Gastrocnemius medialis (tissue), 4 donors: ENCODE data around the gene MANF. TPM values are rescaled to one million over a fixed set of nuclear protein-coding genes. Genes with fewer than 3 reads are reported as not detected.
A peak's percentile ranks its signal among the peaks of the same experiment; 100 is the strongest.

Source experiments
- ATAC-seq, 2 donors: fragments of 150-250 bp; one replicate each; pipeline ENCODE4 v1.9.1; 2016
- DNase-seq, 2 donors: peaks; one replicate each; pipeline ENCODE4 v3.0.0-alpha.2; 2019
- H3K27ac ChIP-seq, 4 donors: fragments of 200-600 bp; sonication (generic); 1 replicate in 1 of 4; 2 replicates in 3 of 4; pipeline ENCODE4 v1.5.1; 2016 to 2018; ENCODE audit warnings: mild to moderate bottlenecking in 2 of 4, moderate library complexity in 1 of 4
- H3K27me3 ChIP-seq, 3 donors: fragments of 200-600 bp; sonication (generic) in 2 of 3; 1 replicate in 1 of 3; 2 replicates in 2 of 3; pipeline versions ENCODE4 v1.5.1 to v1.6.0; 2016 to 2019; ENCODE audit warnings: mild to moderate bottlenecking in 1 of 3, moderate library complexity in 1 of 3
- H3K36me3 ChIP-seq, 2 donors: fragments of 200-600 bp; sonication (generic) in 1 of 2; one replicate each; pipeline ENCODE4 v1.5.1; 2017 to 2018
- H3K4me1 ChIP-seq, 2 donors: fragments of 200-600 bp; sonication (generic) in 1 of 2; one replicate each; pipeline ENCODE4 v1.5.1; 2016 to 2017; ENCODE audit warnings: mild to moderate bottlenecking in 2 of 2
- H3K4me3 ChIP-seq, 4 donors: fragments of 200-600 bp; sonication (generic) in 3 of 4; 1 replicate in 1 of 4; 2 replicates in 3 of 4; pipeline ENCODE4 v1.5.1; 2016 to 2019; ENCODE audit warnings: mild to moderate bottlenecking in 2 of 4
- H3K9me3 ChIP-seq, 3 donors: fragments of 200-600 bp; sonication (generic) in 2 of 3; 1 replicate in 1 of 3; 2 replicates in 2 of 3; pipeline ENCODE4 v1.5.1; 2016 to 2019
- POLR2A ChIP-seq, 2 donors: fragments of 450-650 bp; IDR thresholded peaks; one replicate each; pipeline ENCODE4 v1.6.1; 2017; ENCODE audit warnings: antibody characterized with exemption in 2 of 2, mild to moderate bottlenecking in 2 of 2, moderate library complexity in 2 of 2
- in situ Hi-C, 4 donors: fragments of 200-750 bp; cut with MboI; loops; one replicate each; pipeline versions ENCODE4 v1.15.0 to v1.8.0; 2017; ENCODE audit warnings: low sequenced_read_pairs in 4 of 4
- intact Hi-C: fragments of 100-400 bp; cut with DNase I; formaldehyde crosslinking; loops from one replicate; pipeline ENCODE4 v1.15.1; 2023; ENCODE audit warnings: low total_unique reads
- total RNA-seq, 4 donors: library from RNA; depleted of rRNA; stranded (reverse); fragments of >200 nt; gene quantifications; one replicate each; pipeline versions ENCODE4 v1.1.0 to v1.2.3, GENCODE V29; 2016
- TF ChIP-seq, protein P1 (sequence below), 5 experiments: fragments of 450-650 bp in 3 of 5; fragments of 200-600 bp in 2 of 5; sonication (generic) in 2 of 5; IDR thresholded peaks in 4 of 5; conservative IDR thresholded peaks in 1 of 5; 1 replicate in 4 of 5; 2 replicates in 1 of 5; pipeline ENCODE4 v1.5.1; 2016 to 2019; ENCODE audit warnings: antibody characterized with exemption in 5 of 5, mild to moderate bottlenecking in 3 of 5, moderate library complexity in 3 of 5

Gene MANF
- total RNA-seq, 4 donors from 2014 or later, result 4.4 to 19.7 (median 11.5) TPM

GRCh38 chr3:51395493-51396213, 10.6 kb downstream of the MANF start:
- no peak for DNase-seq
- TF ChIP-seq, protein P1, sequence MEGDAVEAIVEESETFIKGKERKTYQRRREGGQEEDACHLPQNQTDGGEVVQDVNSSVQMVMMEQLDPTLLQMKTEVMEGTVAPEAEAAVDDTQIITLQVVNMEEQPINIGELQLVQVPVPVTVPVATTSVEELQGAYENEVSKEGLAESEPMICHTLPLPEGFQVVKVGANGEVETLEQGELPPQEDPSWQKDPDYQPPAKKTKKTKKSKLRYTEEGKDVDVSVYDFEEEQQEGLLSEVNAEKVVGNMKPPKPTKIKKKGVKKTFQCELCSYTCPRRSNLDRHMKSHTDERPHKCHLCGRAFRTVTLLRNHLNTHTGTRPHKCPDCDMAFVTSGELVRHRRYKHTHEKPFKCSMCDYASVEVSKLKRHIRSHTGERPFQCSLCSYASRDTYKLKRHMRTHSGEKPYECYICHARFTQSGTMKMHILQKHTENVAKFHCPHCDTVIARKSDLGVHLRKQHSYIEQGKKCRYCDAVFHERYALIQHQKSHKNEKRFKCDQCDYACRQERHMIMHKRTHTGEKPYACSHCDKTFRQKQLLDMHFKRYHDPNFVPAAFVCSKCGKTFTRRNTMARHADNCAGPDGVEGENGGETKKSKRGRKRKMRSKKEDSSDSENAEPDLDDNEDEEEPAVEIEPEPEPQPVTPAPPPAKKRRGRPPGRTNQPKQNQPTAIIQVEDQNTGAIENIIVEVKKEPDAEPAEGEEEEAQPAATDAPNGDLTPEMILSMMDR (IDR thresholded peaks at IDR 0.05 in 4 of 5, conservative IDR thresholded peaks at IDR 0.05 in 1 of 5), result no peak
- TF ChIP-seq POLR2A (IDR thresholded peaks at IDR 0.05), result no peak
- peaks cover 32 to 55% of the 10 kb centered on the region in 2 donors for H3K4me1 ChIP-seq
- no peaks in the 10 kb centered on the region for H3K9me3 ChIP-seq
- in situ Hi-C loops (loop anchor here in 2 of 4 donors (25.0 kb wide), 3 partner anchors 267 to 783 kb away; partner anchors contain the start of genes CISH (in 1 of the 2), MAPKAPK3 (in 1 of the 2) and TEX264 (in 1 of the 2)), intact Hi-C loops (loop anchor here (10.0 kb wide), 1 partner anchor 1041 kb away; the partner anchor contains the start of genes CYB561D2, NPRL2 and TMEM115)
- no peak overlapping the region for H3K4me3 ChIP-seq
- peaks cover 0 to 65% of the 10 kb centered on the region in 2 donors for H3K36me3 ChIP-seq
- peak overlapping the region in 3 of 4 donors; percentile 2 to 57 (median 56) for H3K27ac ChIP-seq
- H3K27me3 ChIP-seq, result no peaks in the 10 kb centered on the region
- no peak for ATAC-seq

GRCh38 chr3:51396401-51396800, 11.3 kb downstream of the MANF start:
- no peaks in the 10 kb centered on the region for H3K27me3 ChIP-seq
- peak overlapping the region in 3 of 4 donors; percentile 2 to 57 (median 56) for H3K27ac ChIP-seq
- intact Hi-C loops, result loop anchor here (10.0 kb wide), 1 partner anchor 1042 kb away; the partner anchor contains the start of genes CYB561D2, NPRL2 and TMEM115
- ATAC-seq (no peak), DNase-seq (no peak)
- H3K36me3 ChIP-seq, result peaks cover 0 to 65% of the 10 kb centered on the region in 2 donors
- no peaks in the 10 kb centered on the region for H3K9me3 ChIP-seq
- in situ Hi-C loops, result loop anchor here in 2 of 4 donors (25.0 kb wide), 3 partner anchors 266 to 784 kb away; partner anchors contain the start of genes CISH (in 1 of the 2), MAPKAPK3 (in 1 of the 2) and TEX264 (in 1 of the 2)
- no peak overlapping the region for H3K4me3 ChIP-seq
- TF ChIP-seq POLR2A (IDR thresholded peaks at IDR 0.05), result no peak
- TF ChIP-seq, protein P1 (IDR thresholded peaks at IDR 0.05 in 4 of 5, conservative IDR thresholded peaks at IDR 0.05 in 1 of 5), result no peak
- H3K4me1 ChIP-seq, result peaks cover 30 to 53% of the 10 kb centered on the region in 2 donors

DNA sequence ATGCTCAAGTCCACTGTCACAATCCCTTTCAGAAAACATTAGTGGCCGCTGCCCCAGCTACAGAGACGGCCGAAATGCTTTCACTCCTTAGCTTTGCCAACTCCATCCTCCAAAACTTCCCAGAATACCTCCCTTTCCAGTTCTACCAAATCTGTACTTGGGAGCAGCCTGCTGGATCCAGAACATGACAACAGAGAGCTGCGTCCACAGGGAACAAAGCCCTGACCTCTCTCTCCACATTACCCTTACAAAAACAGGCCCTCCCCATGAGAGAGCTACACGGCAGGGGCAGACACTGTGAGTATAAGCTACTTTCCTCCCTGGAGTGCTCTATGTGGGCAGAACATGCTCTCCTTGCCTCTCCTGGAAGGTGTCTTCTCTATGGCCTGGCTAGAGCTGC, 12.3 kb downstream of the MANF start:
- intact Hi-C loops (loop anchor here (10.0 kb wide), 1 partner anchor 1043 kb away; the partner anchor contains the start of genes CYB561D2, NPRL2 and TMEM115), in situ Hi-C loops (loop anchor here in 2 of 4 donors (25.0 kb wide), 3 partner anchors 265 to 785 kb away; partner anchors contain the start of genes CISH (in 1 of the 2), MAPKAPK3 (in 1 of the 2) and TEX264 (in 1 of the 2))
- no peaks in the 10 kb centered on the region for H3K9me3 ChIP-seq
- TF ChIP-seq, protein P1 (IDR thresholded peaks at IDR 0.05 in 4 of 5, conservative IDR thresholded peaks at IDR 0.05 in 1 of 5), result no peak
- TF ChIP-seq POLR2A (IDR thresholded peaks at IDR 0.05), result no peak
- no peak for ATAC-seq
- H3K4me1 ChIP-seq, result peaks cover 25 to 46% of the 10 kb centered on the region in 2 donors
- DNase-seq, result no peak
- H3K4me3 ChIP-seq, result no peak overlapping the region
- peak overlapping the region in 2 of 4 donors; percentile 13 to 56 for H3K27ac ChIP-seq
- H3K27me3 ChIP-seq, result no peaks in the 10 kb centered on the region
- peaks cover 0 to 63% of the 10 kb centered on the region in 2 donors for H3K36me3 ChIP-seq

DNA sequence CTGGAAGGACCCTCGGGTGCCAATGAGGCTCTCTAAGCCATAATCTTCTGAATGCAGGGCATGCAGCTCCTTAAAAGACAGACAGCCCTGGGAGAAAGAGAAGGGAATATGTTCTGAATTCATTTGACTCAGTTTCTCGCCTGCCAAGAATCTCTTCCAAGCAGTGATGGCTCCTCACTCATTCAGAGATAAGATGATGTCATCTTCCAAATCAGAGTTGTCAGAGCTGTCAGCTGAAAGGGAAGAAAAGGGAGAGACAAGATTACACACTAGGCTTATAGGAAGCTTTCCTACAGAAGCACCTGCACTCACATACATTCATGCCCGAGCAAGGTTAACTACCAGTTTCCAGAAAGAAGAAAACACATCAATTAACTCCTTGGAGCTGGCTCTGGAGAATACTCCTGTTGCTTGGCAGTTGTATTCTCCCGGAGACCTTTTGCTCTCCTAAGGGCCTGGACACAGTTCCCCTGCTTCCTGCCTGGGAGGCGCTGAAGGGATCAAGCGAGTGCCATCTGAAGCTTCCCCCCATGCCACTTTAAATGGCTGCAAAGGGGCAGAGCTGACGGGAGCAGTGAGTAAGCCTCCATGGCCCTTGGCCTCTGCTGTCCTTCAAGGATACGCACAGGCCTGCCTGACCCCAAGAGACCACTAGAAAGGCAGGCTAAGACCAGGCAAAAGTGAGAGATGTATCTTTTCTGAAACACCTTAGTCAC, 13.7 kb downstream of the MANF start:
- Histone ChIP-seq H3K36me3 (peaks cover 0 to 60% of the 10 kb centered on the region in 2 donors), H3K9me3 (no peaks in the 10 kb centered on the region), H3K27ac (peak overlapping the region in 1 of 4 donors; percentile 5), H3K27me3 (no peaks in the 10 kb centered on the region), H3K4me3 (no peak overlapping the region), H3K4me1 (peaks cover 13 to 33% of the 10 kb centered on the region in 2 donors)
- ATAC-seq (no peak), DNase-seq (no peak)
- TF ChIP-seq, protein P1 (IDR thresholded peaks at IDR 0.05 in 4 of 5, conservative IDR thresholded peaks at IDR 0.05 in 1 of 5), result no peak
- TF ChIP-seq POLR2A (IDR thresholded peaks at IDR 0.05), result no peak
- intact Hi-C loops, result loop anchor here (10.0 kb wide), 1 partner anchor 1044 kb away; the partner anchor contains the start of genes CYB561D2, NPRL2 and TMEM115
- in situ Hi-C loops, result loop anchor here in 2 of 4 donors (25.0 kb wide), 3 partner anchors 264 to 786 kb away; partner anchors contain the start of genes CISH (in 1 of the 2), MAPKAPK3 (in 1 of the 2) and TEX264 (in 1 of the 2)
